Activated naive CD4-positive, alpha-beta T cell treated with anti-CD3 and anti-CD28 coated beads, Interleukin-2, amount 10 ng/mL, durations not matched to agents 5 hours and 36 hours (primary cell): Measurements from ENCODE around the gene TRAIP. TPM values are rescaled to one million over a fixed set of nuclear protein-coding genes. Genes with fewer than 3 reads are reported as not detected.

ENCODE experiments used
- microRNA-seq: library from miRNA; unstranded; fragments of <30 nt; microRNA quantifications from one replicate; pipeline ENCODE4 v1.2.0, GENCODE V29; 2022; ENCODE audit warnings: borderline microRNAs expressed, borderline replicate concordance
- total RNA-seq, 2 experiments: library from RNA; stranded (reverse); gene quantifications; one replicate each; pipeline ENCODE4 v1.2.3, GENCODE V29; 2021

Gene TRAIP
- total RNA-seq, result 10 to 100 TPM; 17.4 to 18.5 TPM

GRCh38 chr3:49856181-49857005, at the start of gene TRAIP:
Gene TRAIP (minus strand): TSS chr3:49856564. CDS start chr3:49856453, 111 bp downstream.

GRCh38 chr3:49903451-49904424, 47.4 kb upstream of the TRAIP start, which contains the start of gene MST1R:
Gene MST1R (minus strand): TSS chr3:49903873. CDS start chr3:49903609, 264 bp downstream.

GRCh38 chr3:49869525-49870126, 13.3 kb upstream of the TRAIP start, which contains the start of gene CAMKV:
Gene CAMKV (minus strand): TSS chr3:49869906. CDS start chr3:49862388, 7,518 bp downstream.

GRCh38 chr3:49813497-49814174, 42.7 kb downstream of the TRAIP start, which contains the start of gene UBA7:
Gene UBA7 (minus strand): TSS chr3:49813953. CDS start chr3:49813787, 166 bp downstream.

GRCh38 chr3:49802719-49803464, 53.5 kb downstream of the TRAIP start, which contains the start of gene INKA1:
Gene INKA1 (plus strand): TSS chr3:49803261. CDS start chr3:49803393, 132 bp downstream.

GRCh38 chr3:49799761-49800160, 56.6 kb downstream of the TRAIP start, which contains the start of gene CDHR4:
Gene CDHR4 (minus strand): TSS chr3:49799873. CDS start chr3:49799812, 61 bp downstream.

GRCh38 chr3:49786357-49787181, 69.8 kb downstream of the TRAIP start, which contains the start of gene IP6K1:
Gene IP6K1 (minus strand): TSS chr3:49786542. CDS start chr3:49748040, 38,502 bp downstream.

Small RNA genes within 50 kb of the gene (microRNA-seq; reads per million reads assigned to microRNA genes)
- not detected for gene MIR5193

Other genes with a start within 250 kb of the TRAIP start
- gene APEH, start 182.2 kb downstream of the TRAIP start, total RNA-seq, result 100 to 1,000 TPM; 139 to 146 TPM
- gene MST1, start 167.1 kb downstream of the TRAIP start, total RNA-seq, result 1 to 10 TPM; 9.8 to 10.0 TPM
- gene RNF123, start 167.0 kb downstream of the TRAIP start, total RNA-seq, result 10 to 100 TPM; 44.7 to 52.3 TPM
- under 1 TPM in 1 of 2 experiments, not detected in 1; 0.19 TPM for gene AMIGO3, start 136.9 kb downstream of the TRAIP start, total RNA-seq
- gene GMPPB, start 132.6 kb downstream of the TRAIP start, total RNA-seq, result 10 to 100 TPM; 48.1 to 51.7 TPM
- 10 to 100 TPM; 31.9 to 39.8 TPM for gene IP6K1, start 70.0 kb downstream of the TRAIP start, total RNA-seq
- gene CDHR4, start 56.7 kb downstream of the TRAIP start, total RNA-seq, result not detected
- under 1 TPM; 0.45 to 0.46 TPM for gene INKA1, start 53.3 kb downstream of the TRAIP start, total RNA-seq
- gene UBA7, start 42.6 kb downstream of the TRAIP start, total RNA-seq, result 100 to 1,000 TPM; 198 to 207 TPM
- not detected for gene CAMKV, start 13.3 kb upstream of the TRAIP start, total RNA-seq
- 1 to 10 TPM; 3.0 to 3.4 TPM for gene MST1R, start 47.3 kb upstream of the TRAIP start, total RNA-seq
- gene MON1A, start 73.2 kb upstream of the TRAIP start, total RNA-seq, result 10 to 100 TPM in 1 of 2 experiments, 1 to 10 TPM in 1; 10.0 to 12.1 TPM
- 100 to 1,000 TPM; 108 to 111 TPM for gene RBM6, start 83.6 kb upstream of the TRAIP start, total RNA-seq
- gene RBM5, start 232.4 kb upstream of the TRAIP start, total RNA-seq, result 100 to 1,000 TPM; 204 to 206 TPM